ENCODE data around the gene CRYZ.

Gene CRYZ

DNA sequence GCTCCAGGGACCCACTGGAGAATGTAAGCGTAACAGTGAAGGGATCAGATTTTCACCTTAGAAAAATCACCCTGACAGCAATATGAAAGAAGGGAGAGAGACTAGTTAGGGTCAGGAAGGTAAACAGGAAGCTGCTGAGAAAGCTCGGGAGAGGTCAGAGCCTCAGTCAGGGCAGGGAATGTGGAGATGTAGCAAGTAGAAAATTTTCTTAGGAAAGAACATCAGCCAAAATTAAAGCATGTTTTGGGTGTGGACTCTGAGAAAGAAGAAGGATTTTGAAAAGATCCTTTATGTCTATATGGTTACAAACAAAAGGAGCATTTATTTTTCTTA is 42.5 kb downstream of the CRYZ start:
- no peak for ATAC-seq
- TF ChIP-seq ZNF70 (CRISPR knock-in tag; IDR thresholded peaks at IDR 0.05) (no peak), ARNTL (CRISPR knock-in tag; IDR thresholded peaks at IDR 0.05; ENCODE audit: borderline replicate concordance, low read depth) (no peak), GLIS3 (CRISPR knock-in tag; IDR thresholded peaks at IDR 0.05) (no peak), ZNF565 (CRISPR knock-in tag; conservative IDR thresholded peaks at IDR 0.05; ENCODE audit: low read depth) (no peak), TOX (CRISPR knock-in tag; IDR thresholded peaks at IDR 0.05; ENCODE audit: borderline replicate concordance) (no peak), CSDC2 (CRISPR knock-in tag; IDR thresholded peaks at IDR 0.05) (no peak), PPARA (CRISPR knock-in tag; IDR thresholded peaks at IDR 0.05; ENCODE audit: borderline replicate concordance) (no peak), TCF4 (CRISPR knock-in tag; IDR thresholded peaks at IDR 0.05; ENCODE audit: borderline replicate concordance) (no peak), ZC3H10 (CRISPR knock-in tag; IDR thresholded peaks at IDR 0.05) (no peak)
- TF ChIP-seq, protein P1, sequence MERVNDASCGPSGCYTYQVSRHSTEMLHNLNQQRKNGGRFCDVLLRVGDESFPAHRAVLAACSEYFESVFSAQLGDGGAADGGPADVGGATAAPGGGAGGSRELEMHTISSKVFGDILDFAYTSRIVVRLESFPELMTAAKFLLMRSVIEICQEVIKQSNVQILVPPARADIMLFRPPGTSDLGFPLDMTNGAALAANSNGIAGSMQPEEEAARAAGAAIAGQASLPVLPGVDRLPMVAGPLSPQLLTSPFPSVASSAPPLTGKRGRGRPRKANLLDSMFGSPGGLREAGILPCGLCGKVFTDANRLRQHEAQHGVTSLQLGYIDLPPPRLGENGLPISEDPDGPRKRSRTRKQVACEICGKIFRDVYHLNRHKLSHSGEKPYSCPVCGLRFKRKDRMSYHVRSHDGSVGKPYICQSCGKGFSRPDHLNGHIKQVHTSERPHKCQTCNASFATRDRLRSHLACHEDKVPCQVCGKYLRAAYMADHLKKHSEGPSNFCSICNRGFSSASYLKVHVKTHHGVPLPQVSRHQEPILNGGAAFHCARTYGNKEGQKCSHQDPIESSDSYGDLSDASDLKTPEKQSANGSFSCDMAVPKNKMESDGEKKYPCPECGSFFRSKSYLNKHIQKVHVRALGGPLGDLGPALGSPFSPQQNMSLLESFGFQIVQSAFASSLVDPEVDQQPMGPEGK (CRISPR knock-in tag; IDR thresholded peaks at IDR 0.05; ENCODE audit: borderline replicate concordance), result no peak
- TF ChIP-seq, protein P2, sequence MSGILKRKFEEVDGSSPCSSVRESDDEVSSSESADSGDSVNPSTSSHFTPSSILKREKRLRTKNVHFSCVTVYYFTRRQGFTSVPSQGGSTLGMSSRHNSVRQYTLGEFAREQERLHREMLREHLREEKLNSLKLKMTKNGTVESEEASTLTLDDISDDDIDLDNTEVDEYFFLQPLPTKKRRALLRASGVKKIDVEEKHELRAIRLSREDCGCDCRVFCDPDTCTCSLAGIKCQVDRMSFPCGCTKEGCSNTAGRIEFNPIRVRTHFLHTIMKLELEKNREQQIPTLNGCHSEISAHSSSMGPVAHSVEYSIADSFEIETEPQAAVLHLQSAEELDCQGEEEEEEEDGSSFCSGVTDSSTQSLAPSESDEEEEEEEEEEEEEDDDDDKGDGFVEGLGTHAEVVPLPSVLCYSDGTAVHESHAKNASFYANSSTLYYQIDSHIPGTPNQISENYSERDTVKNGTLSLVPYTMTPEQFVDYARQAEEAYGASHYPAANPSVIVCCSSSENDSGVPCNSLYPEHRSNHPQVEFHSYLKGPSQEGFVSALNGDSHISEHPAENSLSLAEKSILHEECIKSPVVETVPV (CRISPR knock-in tag; IDR thresholded peaks at IDR 0.05), result no peak
- TF ChIP-seq, protein P3, sequence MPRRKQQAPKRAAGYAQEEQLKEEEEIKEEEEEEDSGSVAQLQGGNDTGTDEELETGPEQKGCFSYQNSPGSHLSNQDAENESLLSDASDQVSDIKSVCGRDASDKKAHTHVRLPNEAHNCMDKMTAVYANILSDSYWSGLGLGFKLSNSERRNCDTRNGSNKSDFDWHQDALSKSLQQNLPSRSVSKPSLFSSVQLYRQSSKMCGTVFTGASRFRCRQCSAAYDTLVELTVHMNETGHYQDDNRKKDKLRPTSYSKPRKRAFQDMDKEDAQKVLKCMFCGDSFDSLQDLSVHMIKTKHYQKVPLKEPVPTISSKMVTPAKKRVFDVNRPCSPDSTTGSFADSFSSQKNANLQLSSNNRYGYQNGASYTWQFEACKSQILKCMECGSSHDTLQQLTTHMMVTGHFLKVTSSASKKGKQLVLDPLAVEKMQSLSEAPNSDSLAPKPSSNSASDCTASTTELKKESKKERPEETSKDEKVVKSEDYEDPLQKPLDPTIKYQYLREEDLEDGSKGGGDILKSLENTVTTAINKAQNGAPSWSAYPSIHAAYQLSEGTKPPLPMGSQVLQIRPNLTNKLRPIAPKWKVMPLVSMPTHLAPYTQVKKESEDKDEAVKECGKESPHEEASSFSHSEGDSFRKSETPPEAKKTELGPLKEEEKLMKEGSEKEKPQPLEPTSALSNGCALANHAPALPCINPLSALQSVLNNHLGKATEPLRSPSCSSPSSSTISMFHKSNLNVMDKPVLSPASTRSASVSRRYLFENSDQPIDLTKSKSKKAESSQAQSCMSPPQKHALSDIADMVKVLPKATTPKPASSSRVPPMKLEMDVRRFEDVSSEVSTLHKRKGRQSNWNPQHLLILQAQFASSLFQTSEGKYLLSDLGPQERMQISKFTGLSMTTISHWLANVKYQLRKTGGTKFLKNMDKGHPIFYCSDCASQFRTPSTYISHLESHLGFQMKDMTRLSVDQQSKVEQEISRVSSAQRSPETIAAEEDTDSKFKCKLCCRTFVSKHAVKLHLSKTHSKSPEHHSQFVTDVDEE (CRISPR knock-in tag; IDR thresholded peaks at IDR 0.05), result no peak
- TF ChIP-seq, protein P4, sequence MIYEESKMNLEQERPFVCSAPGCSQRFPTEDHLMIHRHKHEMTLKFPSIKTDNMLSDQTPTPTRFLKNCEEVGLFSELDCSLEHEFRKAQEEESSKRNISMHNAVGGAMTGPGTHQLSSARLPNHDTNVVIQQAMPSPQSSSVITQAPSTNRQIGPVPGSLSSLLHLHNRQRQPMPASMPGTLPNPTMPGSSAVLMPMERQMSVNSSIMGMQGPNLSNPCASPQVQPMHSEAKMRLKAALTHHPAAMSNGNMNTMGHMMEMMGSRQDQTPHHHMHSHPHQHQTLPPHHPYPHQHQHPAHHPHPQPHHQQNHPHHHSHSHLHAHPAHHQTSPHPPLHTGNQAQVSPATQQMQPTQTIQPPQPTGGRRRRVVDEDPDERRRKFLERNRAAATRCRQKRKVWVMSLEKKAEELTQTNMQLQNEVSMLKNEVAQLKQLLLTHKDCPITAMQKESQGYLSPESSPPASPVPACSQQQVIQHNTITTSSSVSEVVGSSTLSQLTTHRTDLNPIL (CRISPR knock-in tag; IDR thresholded peaks at IDR 0.05; ENCODE audit: low read depth), result no peak

DNA sequence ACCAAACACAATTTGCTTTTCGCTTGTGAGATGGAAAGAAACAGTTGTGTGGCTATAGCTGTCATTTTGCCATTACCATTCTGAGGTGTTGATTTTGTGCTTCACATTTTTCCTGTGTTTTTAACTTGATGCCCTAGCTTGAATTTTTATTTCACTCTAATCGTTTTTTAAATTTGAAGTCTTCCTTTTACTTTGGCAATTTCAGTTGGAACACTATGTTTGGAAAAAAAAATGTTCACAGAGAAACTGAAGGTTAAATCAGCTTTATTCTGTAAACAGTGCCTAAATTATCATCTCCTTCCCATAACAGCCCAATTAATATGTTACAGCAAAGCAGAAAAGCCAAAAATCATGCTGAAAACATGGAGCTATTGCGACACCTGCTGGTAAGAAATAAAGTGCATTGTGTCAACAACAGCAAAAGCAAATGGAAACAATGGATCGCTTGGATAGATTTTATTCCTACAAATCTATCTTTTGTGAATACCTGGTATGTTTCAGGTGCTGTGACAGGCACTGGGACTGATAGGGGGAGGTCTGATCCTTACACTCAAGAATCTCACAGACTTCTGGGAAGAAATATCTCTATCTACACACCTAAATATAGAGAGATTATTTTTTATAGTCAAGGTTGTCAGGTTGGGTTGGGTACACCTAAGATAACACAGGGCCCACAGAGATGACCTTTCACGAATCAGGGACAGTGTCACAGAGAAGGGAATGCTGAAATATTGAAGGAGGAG is 43.1 kb downstream of the CRYZ start:
- no peak for TF ChIP-seq ESRRG (CRISPR knock-in tag; IDR thresholded peaks at IDR 0.05)
- TF ChIP-seq BACH2 (CRISPR knock-in tag; IDR thresholded peaks at IDR 0.05; ENCODE audit: borderline replicate concordance), result no peak
- no peak for TF ChIP-seq ZNF70 (CRISPR knock-in tag; IDR thresholded peaks at IDR 0.05)
- TF ChIP-seq, protein P5, sequence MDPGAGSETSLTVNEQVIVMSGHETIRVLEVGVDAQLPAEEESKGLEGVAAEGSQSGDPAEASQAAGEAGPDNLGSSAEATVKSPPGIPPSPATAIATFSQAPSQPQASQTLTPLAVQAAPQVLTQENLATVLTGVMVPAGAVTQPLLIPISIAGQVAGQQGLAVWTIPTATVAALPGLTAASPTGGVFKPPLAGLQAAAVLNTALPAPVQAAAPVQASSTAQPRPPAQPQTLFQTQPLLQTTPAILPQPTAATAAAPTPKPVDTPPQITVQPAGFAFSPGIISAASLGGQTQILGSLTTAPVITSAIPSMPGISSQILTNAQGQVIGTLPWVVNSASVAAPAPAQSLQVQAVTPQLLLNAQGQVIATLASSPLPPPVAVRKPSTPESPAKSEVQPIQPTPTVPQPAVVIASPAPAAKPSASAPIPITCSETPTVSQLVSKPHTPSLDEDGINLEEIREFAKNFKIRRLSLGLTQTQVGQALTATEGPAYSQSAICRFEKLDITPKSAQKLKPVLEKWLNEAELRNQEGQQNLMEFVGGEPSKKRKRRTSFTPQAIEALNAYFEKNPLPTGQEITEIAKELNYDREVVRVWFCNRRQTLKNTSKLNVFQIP (CRISPR knock-in tag; IDR thresholded peaks at IDR 0.05; ENCODE audit: borderline replicate concordance, low read depth), result no peak
- no peak for TF ChIP-seq RARB (CRISPR knock-in tag; IDR thresholded peaks at IDR 0.05)
- TF ChIP-seq, protein P2 (CRISPR knock-in tag; IDR thresholded peaks at IDR 0.05), result no peak
- TF ChIP-seq, protein P1 (CRISPR knock-in tag; IDR thresholded peaks at IDR 0.05; ENCODE audit: borderline replicate concordance), result no peak
- TF ChIP-seq, protein P3 (CRISPR knock-in tag; IDR thresholded peaks at IDR 0.05), result no peak
- no peak for TF ChIP-seq PPARA (CRISPR knock-in tag; IDR thresholded peaks at IDR 0.05; ENCODE audit: borderline replicate concordance)
- TF ChIP-seq GLIS3 (CRISPR knock-in tag; IDR thresholded peaks at IDR 0.05), result no peak
- TF ChIP-seq, protein P4 (CRISPR knock-in tag; IDR thresholded peaks at IDR 0.05; ENCODE audit: low read depth), result no peak
- no peak for TF ChIP-seq ARNTL (CRISPR knock-in tag; IDR thresholded peaks at IDR 0.05; ENCODE audit: borderline replicate concordance, low read depth)

More for the DNA sequence above, 43.1 kb downstream of the CRYZ start:
- ATAC-seq, result peak; percentile 87
